Astrocyte (in vitro differentiated cells and primary cell): ENCODE results near the gene ADAMTS17. TPM values are rescaled to one million over a fixed set of nuclear protein-coding genes. Genes with fewer than 3 reads are reported as not detected.

Experiments
- DNase-seq: peaks from one replicate; pipeline ENCODE4 v3.0.0-alpha.2; 2010; ENCODE audit warnings: low read depth
- FAIRE-seq: peaks from 2 replicates; lab custom pipeline; 2011; peaks lifted over from hg19 to GRCh38; lab: Jason Lieb, UNC
- H2AFZ ChIP-seq: 2 replicates; pipeline ENCODE4 v1.6.0; 2012; ENCODE audit warnings: low read depth, low read length, inconsistent platforms
- H3K27ac ChIP-seq: 2 replicates; pipeline ENCODE4 v1.5.1; 2011; ENCODE audit warnings: low read depth, low read length, inconsistent platforms
- H3K27me3 ChIP-seq: 2 replicates; pipeline ENCODE4 v1.6.0; 2011; ENCODE audit warnings: low read length, inconsistent platforms; ENCODE audit not compliant: insufficient read depth
- H3K36me3 ChIP-seq: 2 replicates; pipeline ENCODE4 v1.5.1; 2011; ENCODE audit warnings: low read length, inconsistent platforms; ENCODE audit not compliant: insufficient read depth
- H3K4me1 ChIP-seq: 2 replicates; pipeline ENCODE4 v1.5.1; 2011; ENCODE audit warnings: low read length, inconsistent platforms; ENCODE audit not compliant: insufficient read depth
- H3K4me2 ChIP-seq: 2 replicates; pipeline ENCODE4 v1.6.0; 2012; ENCODE audit warnings: low read length, inconsistent platforms
- H3K4me3 ChIP-seq: 2 replicates; pipeline ENCODE4 v1.5.1; 2011; ENCODE audit warnings: low read depth, mild to moderate bottlenecking, low read length, inconsistent platforms; ENCODE audit not compliant: insufficient read depth
- H3K79me2 ChIP-seq: 2 replicates; pipeline ENCODE4 v1.6.0; 2012; ENCODE audit warnings: mild to moderate bottlenecking, low read length, inconsistent platforms; ENCODE audit not compliant: insufficient read depth
- H3K9ac ChIP-seq: 2 replicates; pipeline ENCODE4 v1.6.0; 2012; ENCODE audit warnings: mild to moderate bottlenecking, low read length, inconsistent platforms
- H3K9me3 ChIP-seq: 2 replicates; pipeline ENCODE4 v1.5.1; 2012; ENCODE audit warnings: low read depth, mild to moderate bottlenecking, low read length, inconsistent platforms; ENCODE audit not compliant: insufficient read depth
- H4K20me1 ChIP-seq: 2 replicates; pipeline ENCODE4 v1.6.0; 2012; ENCODE audit warnings: low read length, inconsistent platforms; ENCODE audit not compliant: insufficient read depth
- H3K27ac Mint-ChIP-seq: one replicate; pipeline ENCODE4 v1.8.0; 2021; ENCODE audit warnings: mild to moderate bottlenecking, mixed read lengths; ENCODE audit not compliant: unreplicated experiment
- H3K27me3 Mint-ChIP-seq: one replicate; pipeline ENCODE4 v1.8.0; 2021; ENCODE audit warnings: low read depth, mixed read lengths; ENCODE audit not compliant: unreplicated experiment
- H3K36me3 Mint-ChIP-seq: one replicate; pipeline ENCODE4 v1.8.0; 2021; ENCODE audit warnings: low read depth, mixed read lengths; ENCODE audit not compliant: unreplicated experiment
- H3K4me1 Mint-ChIP-seq: one replicate; pipeline ENCODE4 v1.8.0; 2021; ENCODE audit warnings: low read depth, mixed read lengths; ENCODE audit not compliant: unreplicated experiment
- H3K4me3 Mint-ChIP-seq: one replicate; pipeline ENCODE4 v1.8.0; 2021; ENCODE audit warnings: mild to moderate bottlenecking, moderate library complexity, mixed read lengths; ENCODE audit not compliant: unreplicated experiment
- H3K9me3 Mint-ChIP-seq: one replicate; pipeline ENCODE4 v1.8.0; 2021; ENCODE audit warnings: mild to moderate bottlenecking, mixed read lengths; ENCODE audit not compliant: unreplicated experiment
- EZH2 ChIP-seq: IDR thresholded peaks from 2 replicates; pipeline ENCODE4 v1.6.1; 2012; ENCODE audit warnings: mild to moderate bottlenecking, low read length, inconsistent platforms; ENCODE audit not compliant: insufficient read depth
- total RNA-seq: library from RNA; stranded (reverse); gene quantifications from 2 replicates; pipeline ENCODE4 v1.2.1, GENCODE V29; 2021
- TF ChIP-seq, protein P1 (sequence below): IDR thresholded peaks from 2 replicates; pipeline ENCODE4 v1.5.1; 2011; ENCODE audit warnings: low read depth, mild to moderate bottlenecking, inconsistent platforms, low read length, moderate library complexity; ENCODE audit not compliant: insufficient read depth

The ADAMTS17 gene
- total RNA-seq, 1 donor from 2014 or later = 0.27 TPM

DNA sequence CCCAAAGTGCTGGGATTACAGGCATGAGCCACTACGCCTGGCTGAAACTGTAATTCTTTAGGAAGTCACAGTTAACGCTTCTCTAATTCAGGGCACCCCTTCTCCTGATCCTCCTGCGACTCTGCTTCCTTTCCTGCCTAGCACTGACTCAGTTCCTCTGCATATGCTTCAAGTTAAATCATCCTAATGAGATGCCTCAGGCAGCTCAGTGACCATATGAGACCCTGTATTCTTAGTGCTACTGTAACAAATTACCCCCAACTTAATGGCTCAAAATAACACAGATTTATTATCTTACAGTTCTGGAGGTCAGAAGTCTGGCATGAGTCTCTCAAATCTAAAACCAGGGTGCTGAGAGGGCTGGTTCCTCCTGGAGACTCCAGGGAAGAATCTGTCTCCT, 336.8 kb downstream of the ADAMTS17 start:
- Histone ChIP-seq H3K4me1 (no peaks in the 10 kb centered on the region), H3K9ac (no peak overlapping the region), H3K36me3 (no peaks in the 10 kb centered on the region), H3K4me2 (no peak overlapping the region), H2AFZ (no peak overlapping the region), H4K20me1 (no peaks in the 10 kb centered on the region), H3K4me3 (no peak overlapping the region), H3K27me3 (no peaks in the 10 kb centered on the region), H3K9me3 (no peaks in the 10 kb centered on the region), H3K79me2 (no peaks in the 10 kb centered on the region), H3K27ac (no peak overlapping the region)
- no peak for TF ChIP-seq EZH2
- TF ChIP-seq, protein P1, sequence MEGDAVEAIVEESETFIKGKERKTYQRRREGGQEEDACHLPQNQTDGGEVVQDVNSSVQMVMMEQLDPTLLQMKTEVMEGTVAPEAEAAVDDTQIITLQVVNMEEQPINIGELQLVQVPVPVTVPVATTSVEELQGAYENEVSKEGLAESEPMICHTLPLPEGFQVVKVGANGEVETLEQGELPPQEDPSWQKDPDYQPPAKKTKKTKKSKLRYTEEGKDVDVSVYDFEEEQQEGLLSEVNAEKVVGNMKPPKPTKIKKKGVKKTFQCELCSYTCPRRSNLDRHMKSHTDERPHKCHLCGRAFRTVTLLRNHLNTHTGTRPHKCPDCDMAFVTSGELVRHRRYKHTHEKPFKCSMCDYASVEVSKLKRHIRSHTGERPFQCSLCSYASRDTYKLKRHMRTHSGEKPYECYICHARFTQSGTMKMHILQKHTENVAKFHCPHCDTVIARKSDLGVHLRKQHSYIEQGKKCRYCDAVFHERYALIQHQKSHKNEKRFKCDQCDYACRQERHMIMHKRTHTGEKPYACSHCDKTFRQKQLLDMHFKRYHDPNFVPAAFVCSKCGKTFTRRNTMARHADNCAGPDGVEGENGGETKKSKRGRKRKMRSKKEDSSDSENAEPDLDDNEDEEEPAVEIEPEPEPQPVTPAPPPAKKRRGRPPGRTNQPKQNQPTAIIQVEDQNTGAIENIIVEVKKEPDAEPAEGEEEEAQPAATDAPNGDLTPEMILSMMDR = no peak
- FAIRE-seq = no peak
- Mint-ChIP-seq H3K4me3 (no peak overlapping the region), H3K4me1 (no peaks in the 10 kb centered on the region), H3K27me3 (peaks cover 32% of the 10 kb centered on the region), H3K36me3 (no peaks in the 10 kb centered on the region), H3K27ac (no peak overlapping the region), H3K9me3 (peaks cover 6% of the 10 kb centered on the region)
- no peak for DNase-seq

DNA sequence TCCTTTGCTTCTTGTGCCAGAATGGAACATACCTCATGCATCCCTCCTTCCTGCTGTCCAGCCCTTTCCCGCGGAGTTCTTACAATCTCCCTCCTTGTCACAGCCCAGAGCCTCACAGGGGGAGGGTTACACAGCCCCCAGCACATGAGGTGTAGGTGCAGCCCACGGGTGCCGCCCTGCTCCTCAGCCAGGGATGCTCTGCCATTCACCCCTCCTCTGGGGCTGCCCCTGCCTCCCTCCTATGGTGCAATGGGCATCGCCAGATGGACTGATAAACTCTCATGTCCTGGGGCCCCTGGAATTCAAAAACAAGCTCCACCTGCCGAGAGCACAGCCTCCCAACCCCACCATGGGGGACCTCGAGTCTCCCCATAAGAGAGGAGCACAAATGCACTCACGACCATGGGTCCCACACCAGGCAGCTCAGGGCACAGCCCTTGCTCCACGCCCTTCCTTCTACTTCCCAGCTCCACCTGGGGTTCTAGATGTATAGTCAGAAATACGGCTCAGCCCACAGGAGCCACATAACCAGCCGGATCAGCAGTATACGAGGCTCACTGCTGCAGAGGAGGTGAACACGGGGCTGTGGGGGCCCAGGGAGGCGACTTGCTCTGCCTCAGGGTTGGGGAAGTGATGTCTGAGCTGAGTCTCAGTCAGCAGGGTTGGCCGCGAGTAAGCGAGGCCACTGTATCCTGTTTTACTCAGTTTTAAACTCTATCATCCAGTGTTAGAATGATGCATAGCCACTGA, 338.8 kb downstream of the ADAMTS17 start:
- no peak overlapping the region for H3K4me2 ChIP-seq
- no peaks in the 10 kb centered on the region for H3K79me2 ChIP-seq
- no peak for FAIRE-seq
- H3K4me3 ChIP-seq = no peak overlapping the region
- Mint-ChIP-seq H3K4me1 (no peaks in the 10 kb centered on the region), H3K27me3 (peaks cover 34% of the 10 kb centered on the region), H3K4me3 (no peak overlapping the region), H3K9me3 (peaks cover 2% of the 10 kb centered on the region), H3K27ac (no peak overlapping the region), H3K36me3 (no peaks in the 10 kb centered on the region)
- H3K9me3 ChIP-seq = no peaks in the 10 kb centered on the region
- H3K36me3 ChIP-seq = no peaks in the 10 kb centered on the region
- H3K27ac ChIP-seq = no peak overlapping the region
- TF ChIP-seq, protein P1 = no peak
- TF ChIP-seq EZH2 = no peak
- no peaks in the 10 kb centered on the region for H3K4me1 ChIP-seq
- no peaks in the 10 kb centered on the region for H4K20me1 ChIP-seq
- H3K9ac ChIP-seq = no peak overlapping the region
- H2AFZ ChIP-seq = no peak overlapping the region
- no peaks in the 10 kb centered on the region for H3K27me3 ChIP-seq
- DNase-seq = no peak

DNA sequence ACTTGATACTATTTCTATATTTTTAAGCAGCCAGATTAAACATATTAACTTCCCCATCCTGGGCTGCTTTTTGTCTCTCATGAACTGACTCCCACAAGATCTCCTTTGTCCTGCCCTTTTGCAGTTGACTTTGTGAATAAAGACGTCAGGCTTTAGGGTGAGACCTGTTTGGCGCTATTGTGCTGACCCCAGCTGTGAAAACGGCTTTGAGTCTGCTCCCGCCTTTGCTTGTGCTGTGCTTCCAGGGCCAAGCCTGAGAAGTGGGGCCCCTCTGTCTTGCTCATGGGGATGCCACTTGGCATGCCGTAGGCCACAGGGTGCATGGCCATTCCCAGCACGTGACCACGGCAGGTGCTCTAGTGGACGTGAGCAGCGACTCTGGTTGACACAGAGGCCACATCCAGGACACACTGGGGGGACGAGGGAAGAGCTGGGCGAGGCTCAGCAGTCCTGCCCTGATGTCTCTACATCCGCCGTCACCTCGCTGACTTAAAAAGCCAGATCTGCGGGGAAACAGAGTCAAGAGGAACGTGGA, 339.6 kb downstream of the ADAMTS17 start:
- no peaks in the 10 kb centered on the region for H3K4me1 ChIP-seq
- DNase-seq = no peak

More for the DNA sequence above, 339.6 kb downstream of the ADAMTS17 start:
- Histone ChIP-seq H4K20me1 (no peaks in the 10 kb centered on the region), H3K79me2 (no peaks in the 10 kb centered on the region), H3K4me3 (no peak overlapping the region), H3K9ac (no peak overlapping the region), H3K27me3 (no peaks in the 10 kb centered on the region), H3K36me3 (no peaks in the 10 kb centered on the region), H3K4me2 (no peak overlapping the region), H2AFZ (no peak overlapping the region), H3K27ac (no peak overlapping the region), H3K9me3 (no peaks in the 10 kb centered on the region)
- no peaks in the 10 kb centered on the region for H3K36me3 Mint-ChIP-seq
- TF ChIP-seq, protein P1 = no peak
- no peak for TF ChIP-seq EZH2
- no peaks in the 10 kb centered on the region for H3K4me1 Mint-ChIP-seq
- FAIRE-seq = no peak
- H3K27ac Mint-ChIP-seq = no peak overlapping the region
- H3K4me3 Mint-ChIP-seq = no peak overlapping the region
- H3K9me3 Mint-ChIP-seq = no peaks in the 10 kb centered on the region
- peaks cover 31% of the 10 kb centered on the region for H3K27me3 Mint-ChIP-seq
